Skin epidermis (tissue), 12 donors: ENCODE measurements around the gene PGAM2.

Source experiments
- H3K27ac ChIP-seq, 21 experiments: fragments of 200-600 bp; sonication (generic) in 11 of 21; one replicate each; pipeline ENCODE4 v1.5.0; 2020; ENCODE audit warnings: mild to moderate bottlenecking in 3 of 21, inconsistent platforms in 2 of 21, moderate library complexity in 2 of 21
- H3K4me3 ChIP-seq, 7 experiments: fragments of 200-600 bp; sonication (generic) in 2 of 7; one replicate each; pipeline ENCODE4 v1.5.0; 2020; ENCODE audit warnings: inconsistent platforms in 2 of 7, mild to moderate bottlenecking in 2 of 7, moderate library complexity in 1 of 7

Gene PGAM2

DNA sequence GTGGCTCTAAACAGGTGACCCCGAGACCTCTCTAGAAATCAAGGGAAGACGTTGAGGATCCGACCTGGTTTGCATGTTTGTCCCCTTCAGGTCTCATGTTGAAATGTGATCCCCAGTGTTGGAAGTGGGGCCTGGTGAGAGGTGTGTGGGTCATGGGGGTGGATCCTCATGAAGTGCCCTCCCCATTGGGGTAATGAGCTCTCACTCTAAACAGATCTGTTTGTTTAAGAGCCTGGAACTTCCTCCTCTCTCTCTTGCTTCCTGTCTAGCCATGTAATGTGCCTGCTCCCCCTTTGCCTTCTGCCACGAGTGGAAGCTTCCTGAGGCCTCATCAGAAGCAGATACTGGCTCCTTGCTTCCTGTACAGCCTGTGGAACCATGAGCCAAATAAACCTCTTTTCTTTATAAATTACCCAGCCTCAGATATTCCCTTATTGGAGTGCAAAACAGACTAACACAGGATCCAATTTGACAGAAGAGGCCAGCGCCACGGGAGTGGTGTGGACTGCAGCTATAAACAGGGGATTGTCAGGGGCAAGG, 27.8 kb upstream of the PGAM2 start:
- H3K4me3 ChIP-seq = no peak overlapping the region

DNA sequence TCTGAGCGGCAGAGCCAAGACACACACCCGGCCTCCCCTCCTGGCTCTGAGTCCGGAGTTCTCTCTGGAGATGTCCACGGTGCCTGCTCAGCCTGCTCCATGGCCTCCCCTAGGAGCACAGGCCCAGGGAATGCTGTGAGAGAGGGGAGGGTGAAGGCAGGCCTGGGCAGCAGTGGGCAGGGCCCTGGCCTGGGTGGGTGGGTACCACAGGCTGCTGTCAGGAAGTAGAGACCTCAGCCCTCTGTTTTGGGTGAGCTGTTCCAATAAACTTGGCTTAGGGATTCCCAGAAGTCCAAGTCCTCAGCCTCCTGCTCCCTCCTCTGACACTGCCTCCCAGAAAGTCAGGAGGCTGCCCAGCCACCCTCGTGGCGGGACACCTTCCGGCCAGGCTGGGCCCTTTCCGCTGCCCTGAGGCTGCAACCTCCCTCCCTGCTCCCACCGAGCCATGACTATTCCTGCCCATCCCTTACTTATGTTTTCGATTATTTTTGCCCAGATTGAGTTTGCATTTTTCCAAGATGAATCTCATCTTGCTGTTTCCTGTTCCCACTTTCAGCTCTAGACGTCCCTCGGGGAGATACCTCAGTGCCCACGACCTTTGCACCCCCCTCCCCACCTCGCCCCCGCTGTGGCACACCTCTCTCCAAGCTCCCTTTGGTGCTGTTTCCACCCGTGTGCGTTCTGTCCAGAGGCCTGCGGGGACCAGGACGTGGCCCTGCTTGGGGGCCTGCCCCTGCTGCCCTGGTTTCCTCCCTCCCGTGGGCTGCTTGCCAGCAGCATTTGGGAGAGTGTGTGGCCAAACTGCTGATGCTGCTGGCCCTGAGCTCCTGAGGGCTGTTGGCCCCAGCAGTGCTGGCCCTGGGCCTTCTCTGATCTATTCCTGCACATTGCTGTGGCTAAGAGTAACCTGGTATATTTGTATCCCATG, 22.8 kb upstream of the PGAM2 start:
- H3K27ac ChIP-seq = peak overlapping the region in 20 of 21 experiments; percentile 12 to 92 (median 77)
- H3K4me3 ChIP-seq = no peak overlapping the region

More for the DNA sequence above, 27.8 kb upstream of the PGAM2 start:
- peak overlapping the region in 3 of 21 experiments; percentile 11 to 71 (median 65) for H3K27ac ChIP-seq

DNA sequence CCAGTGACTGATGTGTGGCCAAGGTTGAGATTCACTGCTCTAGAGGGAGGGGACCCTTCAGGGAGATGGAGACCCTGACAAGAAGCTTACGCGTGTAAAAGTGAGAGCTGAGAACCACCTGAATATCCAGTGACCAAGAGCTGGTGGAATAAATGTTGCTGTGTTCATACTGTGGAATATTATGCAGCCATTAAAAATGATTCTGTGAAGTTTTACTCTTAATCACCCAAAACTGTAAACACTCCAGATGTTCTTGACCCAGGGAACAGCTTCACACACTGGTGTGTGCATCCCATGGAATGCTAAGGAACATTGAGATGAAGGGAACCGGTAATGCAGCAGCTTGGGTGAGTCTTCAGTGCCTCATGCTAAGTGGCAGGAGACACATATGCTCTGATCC, 21.3 kb upstream of the PGAM2 start:
- H3K4me3 ChIP-seq = no peak overlapping the region
- H3K27ac ChIP-seq = peak overlapping the region in 17 of 21 experiments; percentile 38 to 92 (median 79)

DNA sequence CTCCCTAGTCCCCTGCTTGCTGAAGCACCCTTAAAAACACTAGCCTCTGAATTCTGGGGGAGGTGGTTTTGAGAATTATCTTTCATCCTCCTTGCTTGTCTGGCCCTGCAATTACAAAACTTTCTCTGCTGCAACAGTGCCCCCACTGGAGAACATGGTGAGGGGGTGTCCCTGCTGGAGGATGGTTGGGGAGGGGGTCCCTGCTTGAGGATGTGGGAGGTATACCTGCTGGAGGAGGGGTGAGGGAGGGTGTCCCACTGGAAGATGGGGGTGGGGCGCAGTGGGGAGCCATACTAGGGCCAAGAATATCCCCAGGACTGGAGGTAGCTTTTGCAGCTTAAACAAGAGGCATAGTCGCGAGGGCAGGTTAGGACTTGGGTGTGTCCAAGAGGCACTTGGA, 20.2 kb upstream of the PGAM2 start:
- Histone ChIP-seq H3K4me3 (no peak overlapping the region), H3K27ac (peak overlapping the region in 11 of 21 experiments; percentile 15 to 92 (median 76))

DNA sequence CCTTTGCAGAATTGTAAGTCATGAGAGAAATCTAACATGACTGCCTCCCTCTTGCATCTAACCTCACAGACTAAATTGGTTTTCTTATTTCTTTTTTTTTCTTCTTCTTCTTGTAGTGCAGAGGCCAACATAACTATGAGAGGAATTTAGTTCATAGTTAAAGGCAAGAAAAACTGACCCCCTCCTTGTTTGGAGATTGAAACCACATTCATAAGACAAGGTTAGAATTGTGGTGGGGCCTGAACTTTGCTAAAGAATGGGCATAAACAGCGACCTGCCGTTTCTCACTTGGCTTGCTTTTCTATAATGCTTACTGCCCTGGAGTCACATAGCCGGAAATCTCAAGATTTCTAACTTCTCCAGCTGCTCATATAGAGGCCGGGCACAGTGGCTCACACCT, 19.3 kb upstream of the PGAM2 start:
- no peak overlapping the region for H3K4me3 ChIP-seq
- H3K27ac ChIP-seq = peak overlapping the region in 14 of 21 experiments; percentile 12 to 92 (median 86)

DNA sequence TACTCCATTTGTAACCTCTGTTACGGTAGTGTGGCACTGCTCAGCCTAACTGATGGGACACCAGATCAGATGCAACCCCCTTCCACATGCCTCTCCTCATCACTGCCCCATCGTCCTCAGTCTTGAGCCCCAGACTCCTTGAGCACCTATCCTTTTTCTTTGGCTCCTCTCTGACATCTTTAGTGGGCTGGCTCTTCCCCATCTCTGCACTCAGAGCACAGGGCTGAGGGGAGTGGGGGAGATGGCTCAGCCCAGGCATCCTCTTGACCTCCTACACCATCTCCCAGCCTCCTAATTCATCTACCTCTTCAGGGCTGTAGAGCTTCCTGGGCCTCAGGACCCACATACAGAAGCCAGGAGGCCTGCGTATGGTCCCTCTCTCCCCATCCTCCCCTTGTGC, 18.4 kb upstream of the PGAM2 start:
- peak overlapping the region in 18 of 21 experiments; percentile 1 to 93 (median 83) for H3K27ac ChIP-seq
- H3K4me3 ChIP-seq = no peak overlapping the region

DNA sequence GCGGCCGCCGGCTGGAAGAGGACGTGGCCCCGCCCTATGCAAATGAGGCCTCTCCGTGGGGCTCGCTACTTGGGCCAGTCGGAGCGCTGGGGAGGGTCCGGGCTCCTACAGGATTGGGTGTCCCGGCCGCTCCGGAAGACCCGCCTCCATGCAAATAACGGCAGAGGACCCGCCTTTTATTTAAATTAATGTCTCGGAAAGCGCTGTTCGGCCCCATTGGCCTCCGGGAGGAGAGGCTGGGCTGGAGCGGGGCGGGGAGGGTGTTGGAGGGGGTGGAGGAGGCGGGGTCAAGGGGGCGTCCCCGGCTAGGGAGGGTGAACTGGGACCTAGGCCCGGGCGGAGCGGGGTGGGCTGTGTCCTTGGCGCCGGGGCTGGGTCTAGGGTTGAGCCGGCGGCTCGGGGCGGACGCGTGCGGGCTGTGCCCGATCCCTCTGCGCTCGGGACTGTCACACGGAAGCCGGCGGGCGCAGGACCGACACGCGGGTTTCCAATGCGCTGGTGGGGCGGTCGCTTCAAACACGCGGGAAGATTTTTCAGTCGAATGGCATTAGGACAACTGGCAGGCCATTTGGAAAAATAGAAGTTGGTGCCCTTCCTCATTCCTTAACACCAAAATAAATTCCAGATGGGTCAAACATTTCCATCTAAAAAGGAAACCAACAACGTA, 17.3 kb upstream of the PGAM2 start:
- Histone ChIP-seq H3K27ac (peak overlapping the region in 20 of 21 experiments; percentile 76 to 95 (median 90)), H3K4me3 (peak overlapping the region; percentile 51 to 80 (median 65))

DNA sequence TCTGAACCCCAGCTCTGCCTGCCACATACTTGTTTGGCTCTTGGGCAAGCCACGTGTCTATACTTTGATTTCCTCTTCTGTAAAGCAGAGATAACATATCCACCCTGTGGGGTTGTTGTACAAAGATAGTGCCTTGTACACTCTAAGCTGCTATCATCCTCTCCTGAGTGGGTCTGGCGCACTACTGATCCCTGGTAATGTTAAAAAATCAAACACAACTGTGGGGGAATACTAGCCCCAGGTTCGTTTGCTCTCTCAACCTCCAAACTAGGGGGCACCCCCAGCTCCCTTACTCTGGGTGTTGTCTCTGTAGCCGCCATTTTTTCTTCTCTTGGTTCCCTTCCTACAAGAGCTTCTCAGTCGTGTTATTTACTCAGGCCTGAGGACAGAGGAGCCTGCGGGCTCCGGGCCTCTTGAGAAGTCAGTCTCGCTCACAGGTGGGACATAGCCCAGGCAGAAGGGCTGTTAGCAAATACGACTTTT, 15.9 kb upstream of the PGAM2 start:
- Histone ChIP-seq H3K27ac (peak overlapping the region in 15 of 21 experiments; percentile 25 to 96 (median 90)), H3K4me3 (peak overlapping the region; percentile 51 to 80 (median 65))

DNA sequence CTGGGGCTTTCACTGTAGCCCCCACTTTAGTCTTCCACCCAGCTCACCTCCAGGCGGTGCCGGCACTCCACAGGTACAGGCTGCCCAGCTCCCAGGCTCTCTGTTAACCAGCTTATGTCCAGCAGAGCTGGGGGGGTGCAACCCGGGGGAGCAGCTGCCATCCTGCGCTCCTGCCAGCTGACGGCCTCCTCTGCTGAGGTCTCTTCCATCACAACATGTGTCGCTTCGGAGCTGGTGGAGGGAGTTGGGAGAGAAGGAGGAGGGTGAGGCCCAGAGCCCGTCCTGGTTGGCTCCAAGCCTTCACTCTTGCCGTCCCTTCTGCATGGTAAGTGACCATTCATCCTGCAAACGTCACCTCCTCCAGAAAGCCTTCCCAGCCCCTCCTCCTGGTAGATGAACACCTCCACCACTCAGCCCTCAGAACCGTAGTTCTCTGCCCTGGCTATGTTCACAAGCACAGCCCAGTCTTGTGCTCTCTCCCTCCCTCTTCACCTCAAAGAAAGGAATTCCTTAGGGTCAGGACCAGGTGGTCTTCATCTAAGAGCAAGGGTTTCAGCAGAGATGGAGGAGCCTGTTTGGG, 15.4 kb upstream of the PGAM2 start:
- peak overlapping the region in 1 of 7 experiments; percentile 60 for H3K4me3 ChIP-seq
- peak overlapping the region in 10 of 21 experiments; percentile 35 to 96 (median 92) for H3K27ac ChIP-seq

DNA sequence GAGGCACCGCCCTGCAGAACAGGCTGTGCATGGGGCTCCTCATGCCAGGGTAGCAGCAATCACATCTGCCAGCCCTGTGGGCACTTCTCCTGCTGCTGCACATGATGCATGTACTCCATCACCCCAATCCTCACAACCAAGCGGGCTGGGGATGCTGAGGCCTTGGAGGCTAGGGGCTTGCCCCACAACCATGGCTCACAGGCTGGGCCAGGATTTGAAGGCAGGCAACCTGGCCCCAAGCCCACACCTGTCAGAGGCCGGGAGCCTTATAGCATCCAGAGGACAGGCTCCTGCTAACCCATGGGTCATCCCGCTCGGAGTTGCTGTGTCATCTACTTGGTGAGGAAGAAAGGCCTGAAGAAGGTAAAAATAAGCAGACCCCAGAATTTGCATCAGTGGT, 14.8 kb upstream of the PGAM2 start:
- Histone ChIP-seq H3K27ac (peak overlapping the region in 3 of 21 experiments; percentile 10 to 96 (median 93)), H3K4me3 (no peak overlapping the region)

DNA sequence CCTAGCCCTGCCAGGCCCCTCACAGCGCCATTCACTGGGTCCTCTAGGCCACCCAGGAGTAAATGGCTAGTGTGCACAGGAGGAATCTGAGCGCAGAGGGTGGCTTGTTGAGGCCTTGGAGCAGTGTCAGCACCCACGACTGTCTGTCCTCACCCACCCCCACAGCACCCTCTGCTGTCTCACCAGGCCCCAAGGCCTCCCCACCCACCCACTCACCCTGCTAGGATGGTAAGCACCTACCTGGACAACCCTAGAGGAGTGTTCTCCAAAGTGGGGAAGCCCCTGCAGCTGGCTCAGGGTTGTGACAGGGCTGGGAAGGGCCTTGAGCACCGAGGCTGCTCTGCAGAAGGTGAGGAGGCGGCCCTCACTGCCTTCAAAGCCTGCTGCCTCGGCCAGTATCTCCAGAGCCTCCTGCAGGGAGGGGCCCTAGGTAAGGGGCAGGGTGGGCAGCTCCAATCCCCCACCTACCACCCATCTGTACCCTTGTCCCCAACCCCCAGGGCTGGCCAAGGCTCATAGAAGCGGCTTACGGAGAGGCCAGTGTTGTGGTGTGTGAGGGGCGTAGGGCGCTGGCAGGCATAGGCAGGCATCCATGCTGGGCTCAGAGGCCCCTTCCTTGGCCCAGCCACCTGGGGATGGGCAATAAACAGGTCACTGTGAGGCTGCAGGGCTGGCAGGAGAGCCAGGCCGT, 14.1 kb upstream of the PGAM2 start:
- H3K27ac ChIP-seq = peak overlapping the region in 3 of 21 experiments; percentile 4 to 34 (median 20)

DNA sequence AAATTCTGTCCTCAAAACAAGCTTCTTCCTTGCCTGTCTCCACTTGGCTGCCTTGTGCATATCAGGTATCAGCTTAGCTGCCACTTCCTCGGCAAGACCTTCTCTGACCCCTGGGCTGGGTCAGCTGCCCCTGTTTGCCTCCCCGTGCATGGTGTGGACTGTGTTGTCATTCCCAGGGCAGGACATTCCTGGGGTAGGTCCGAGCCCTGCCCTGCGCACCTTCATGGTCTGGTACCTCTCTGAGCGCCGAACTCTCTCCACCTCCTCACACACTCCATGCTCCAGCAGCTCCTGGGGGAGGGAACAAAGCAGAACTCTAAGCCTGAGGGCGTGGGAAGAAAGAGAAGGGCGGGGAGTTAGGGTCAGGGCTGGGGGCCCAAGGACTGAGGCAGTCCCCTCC, 13.2 kb upstream of the PGAM2 start:
- no peak overlapping the region for H3K4me3 ChIP-seq
- peak overlapping the region in 1 of 21 experiments; percentile 24 for H3K27ac ChIP-seq

More for the DNA sequence above, 14.1 kb upstream of the PGAM2 start:
- H3K4me3 ChIP-seq = no peak overlapping the region

DNA sequence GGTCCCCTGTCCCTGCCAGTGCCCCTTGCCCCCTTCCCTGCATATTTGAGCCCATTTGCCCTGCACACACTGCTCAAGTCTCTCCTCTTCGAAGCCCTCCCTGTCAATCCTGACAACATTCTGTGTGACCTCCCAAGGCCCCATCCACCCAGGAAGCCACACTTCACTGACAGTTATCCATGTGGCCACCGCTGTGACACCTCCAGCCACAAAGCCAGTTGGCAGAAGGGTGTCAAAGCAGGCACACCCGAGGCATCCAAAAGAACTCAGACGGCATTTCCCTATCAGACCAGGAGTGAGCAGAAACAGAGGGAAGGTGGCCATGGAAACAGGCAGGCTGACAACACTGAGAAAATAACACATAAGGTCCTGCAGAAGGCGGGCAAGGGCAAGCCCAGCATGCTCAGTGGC, 12.3 kb upstream of the PGAM2 start:
- H3K27ac ChIP-seq = peak overlapping the region in 1 of 21 experiments; percentile 16

DNA sequence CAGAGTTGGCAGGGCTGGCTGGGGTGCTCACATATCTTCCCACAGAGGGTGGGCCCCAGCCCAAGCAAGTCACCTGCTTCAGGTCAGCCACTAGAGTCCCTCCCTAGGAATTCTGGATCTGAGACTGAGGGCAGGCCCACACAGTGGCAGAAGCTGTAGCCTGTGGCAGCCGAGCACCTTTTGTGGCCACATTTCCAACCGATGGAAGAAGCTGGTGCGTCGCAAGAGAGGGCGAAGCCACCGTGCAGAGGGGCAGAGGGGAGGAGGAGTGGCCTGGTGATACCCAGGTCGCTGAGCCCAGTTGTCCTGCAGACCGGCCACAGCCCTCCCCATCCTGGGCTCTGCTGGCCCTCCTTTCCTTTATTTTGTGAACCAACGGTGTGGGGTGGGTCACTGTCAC, 11.7 kb upstream of the PGAM2 start:
- Histone ChIP-seq H3K4me3 (no peak overlapping the region), H3K27ac (no peak overlapping the region)

More for the DNA sequence above, 12.3 kb upstream of the PGAM2 start:
- no peak overlapping the region for H3K4me3 ChIP-seq

DNA sequence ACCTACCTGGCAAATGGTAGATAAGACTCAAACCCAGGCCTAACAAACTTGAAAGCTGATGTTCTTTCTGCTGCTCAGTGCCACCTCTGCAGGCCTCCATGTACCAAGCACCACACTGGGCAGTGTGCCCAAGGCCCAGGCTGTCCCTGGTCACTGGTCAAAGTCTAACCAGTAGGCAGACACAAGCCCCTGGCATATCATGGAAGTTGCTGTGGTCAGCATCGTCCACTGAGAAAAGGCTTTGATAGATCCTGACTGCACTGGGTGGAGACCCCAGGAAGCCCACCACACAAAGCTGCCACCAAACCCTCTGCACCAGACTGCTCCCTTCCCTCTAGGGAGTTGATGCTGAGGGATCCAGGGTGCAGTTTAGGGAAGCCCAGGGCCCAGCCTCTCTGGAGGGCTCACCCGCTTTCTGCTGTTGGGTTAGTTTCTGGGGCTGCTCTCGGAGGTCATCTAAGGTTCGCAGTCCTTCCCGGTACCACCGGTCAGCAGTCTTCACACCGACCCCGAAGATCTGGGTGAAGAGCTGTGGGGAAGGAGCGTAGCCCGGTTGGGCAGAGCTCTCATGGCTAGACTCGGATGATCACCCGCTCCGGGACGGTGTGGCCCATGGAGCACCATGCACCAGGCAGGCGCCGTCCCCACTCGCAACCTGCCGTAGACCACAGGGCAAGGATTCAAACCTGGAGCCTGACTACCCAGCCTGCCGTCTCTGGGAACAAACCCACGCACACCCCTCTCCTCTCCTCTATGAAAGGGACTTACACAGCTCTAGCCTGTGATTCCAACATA, 10.9 kb upstream of the PGAM2 start:
- Histone ChIP-seq H3K27ac (peak overlapping the region in 4 of 21 experiments; percentile 5 to 43 (median 24)), H3K4me3 (no peak overlapping the region)

DNA sequence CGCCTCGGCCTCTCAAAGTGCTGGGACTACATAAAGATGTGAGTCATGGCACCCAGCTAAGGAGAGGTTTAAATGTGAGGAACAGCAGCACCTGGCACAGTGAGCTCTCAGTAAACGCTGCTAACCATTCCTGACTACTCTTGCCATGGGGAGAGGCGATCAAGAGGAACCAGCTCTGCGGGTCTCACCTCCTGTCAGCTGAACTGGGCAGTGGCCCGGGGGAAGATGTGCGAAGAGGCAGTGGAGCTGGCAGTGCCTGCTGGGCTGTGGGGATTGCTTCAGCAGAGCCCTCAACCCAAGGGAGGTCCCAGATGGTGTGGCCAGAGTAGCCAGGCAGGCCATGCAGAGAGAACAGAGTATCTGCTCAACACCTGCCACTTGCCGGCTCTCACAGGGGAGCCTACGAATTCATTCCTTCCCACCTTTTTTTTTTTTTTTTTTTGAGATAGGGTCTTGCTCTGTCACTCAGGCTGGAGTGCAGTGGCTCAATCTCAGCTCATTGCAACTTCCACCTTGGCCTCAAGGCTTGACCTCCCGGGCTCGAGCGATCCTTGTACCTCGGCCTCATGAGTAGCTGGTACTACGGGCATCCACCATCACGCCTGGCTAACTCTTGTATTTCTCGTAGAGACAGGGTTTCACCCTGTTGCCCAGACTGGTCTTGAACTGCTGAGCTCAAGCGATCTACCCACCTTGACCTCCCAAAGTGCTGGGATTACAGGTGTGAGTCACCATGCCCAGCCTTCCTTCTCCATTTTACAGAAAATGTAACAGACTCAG, 10.1 kb upstream of the PGAM2 start:
- no peak overlapping the region for H3K4me3 ChIP-seq

DNA sequence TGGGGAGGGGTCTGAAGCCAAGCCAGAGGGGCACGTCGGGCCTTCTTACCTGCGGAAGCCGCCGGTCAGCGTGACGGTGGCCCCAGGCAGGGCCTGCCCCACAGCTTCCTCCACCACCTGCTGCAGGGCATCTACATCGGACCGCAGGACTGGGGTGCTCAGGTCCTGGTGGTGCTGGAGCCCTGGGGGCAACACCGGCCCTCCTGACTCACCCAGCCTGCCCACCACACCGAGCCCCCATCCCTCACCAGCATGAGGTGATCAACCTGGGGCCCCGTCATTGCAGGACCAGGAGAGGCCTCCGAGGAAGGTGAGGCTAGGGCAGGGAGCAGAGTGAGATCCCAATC, 9.0 kb upstream of the PGAM2 start:
- no peak overlapping the region for H3K4me3 ChIP-seq
- peak overlapping the region in 19 of 21 experiments; percentile 41 to 85 (median 70) for H3K27ac ChIP-seq

More for the DNA sequence above, 10.1 kb upstream of the PGAM2 start:
- H3K27ac ChIP-seq = peak overlapping the region in 11 of 21 experiments; percentile 3 to 84 (median 58)
